CD4-positive, alpha-beta T cell treated with Interleukin-1 beta for 1 hour (primary cell): ENCODE data around the gene KLHDC8B.
"Not testable (repeated sequence)": the region's sequence is repeated elsewhere in the genome, so short reads cannot be mapped to it uniquely, and the experiment has no call there.

Experiments used
- DNase-seq, 2 donors: peaks; one replicate each; pipeline ENCODE4 v3.0.0-alpha.2; 2020 to 2022

The KLHDC8B gene

GRCh38 chr3:49198161-49198560 is 26.8 kb downstream of the KLHDC8B start:
- no peak for DNase-seq

- no peak for DNase-seq
Measured at GRCh38 chr3:49198611-49199230, 27.3 kb downstream of the KLHDC8B start.

DNA sequence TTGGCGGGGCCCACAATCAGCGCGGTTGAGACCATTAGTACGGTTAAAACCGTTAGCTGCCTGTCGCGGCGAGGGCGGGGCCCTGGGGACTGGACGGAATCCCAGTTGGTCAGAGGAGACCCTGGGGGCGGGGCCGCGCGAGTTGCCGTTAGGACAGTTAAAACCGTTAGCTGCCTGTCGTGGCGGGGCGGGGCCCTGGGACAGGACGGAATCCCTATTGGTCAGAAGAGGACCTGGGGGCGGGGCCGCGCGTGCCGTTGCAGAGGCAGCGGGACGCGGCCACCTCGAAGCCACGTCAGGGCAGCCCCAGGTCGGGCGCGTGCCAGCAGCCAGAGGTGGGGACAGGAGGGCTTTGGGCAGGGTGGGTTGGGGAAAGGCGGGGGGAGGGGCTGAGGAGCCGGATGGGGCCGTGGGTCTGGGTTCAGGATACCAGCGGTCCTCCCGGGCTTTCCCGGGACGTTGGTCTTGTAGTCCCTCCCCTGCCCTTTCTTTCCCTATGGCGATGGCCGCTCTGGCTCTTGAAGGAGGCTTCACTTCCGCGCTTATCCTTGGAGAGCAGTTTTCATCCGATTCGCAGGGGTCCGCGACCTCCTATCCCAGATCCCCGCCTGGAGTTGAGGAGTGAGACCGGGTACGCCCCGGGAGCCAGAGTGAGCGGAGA is 28.0 kb downstream of the KLHDC8B start:
- no peak for DNase-seq

- no peak for DNase-seq
Measured at GRCh38 chr3:49199900-49200281, 28.5 kb downstream of the KLHDC8B start.

- no peak for DNase-seq
Measured at GRCh38 chr3:49213541-49213943, 42.1 kb downstream of the KLHDC8B start.

DNA sequence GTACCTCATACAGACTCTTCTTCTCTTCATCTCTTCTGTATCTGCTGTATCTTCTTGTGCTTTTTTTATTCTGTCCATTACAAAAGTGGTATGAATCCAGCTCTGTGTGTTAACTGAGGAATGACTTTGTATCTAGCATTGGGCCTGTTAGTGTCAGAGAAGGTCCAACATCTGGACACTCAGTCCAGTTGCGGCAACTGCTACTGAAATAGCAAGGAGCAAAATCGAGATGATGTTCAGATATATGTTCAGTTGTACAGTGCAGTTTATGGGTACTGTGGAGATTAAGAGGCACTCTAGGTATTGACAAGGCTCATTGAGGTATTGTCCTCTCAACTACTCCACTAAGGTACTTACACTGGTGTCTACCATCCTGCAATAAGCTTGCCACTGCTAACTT is 42.6 kb downstream of the KLHDC8B start:
- DNase-seq = no peak

DNA sequence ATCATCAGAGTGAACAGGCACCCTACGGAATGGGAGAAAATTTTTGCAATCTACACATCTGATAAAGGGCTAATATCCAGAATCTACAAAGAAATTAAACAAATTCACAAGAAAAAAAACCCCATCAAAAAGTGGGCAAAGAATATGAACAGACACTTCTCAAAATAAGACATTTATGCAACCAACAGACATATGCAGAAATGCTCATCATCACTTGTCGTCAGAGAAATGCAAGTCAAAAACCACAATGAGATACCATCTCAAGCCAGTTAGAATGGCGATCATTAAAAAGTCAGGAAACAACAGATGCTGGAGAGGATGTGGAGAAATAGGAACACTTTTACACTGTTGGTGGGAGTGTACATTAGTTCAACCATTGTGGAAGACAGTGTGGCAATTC is 45.3 kb downstream of the KLHDC8B start:
- not testable (repeated sequence) for DNase-seq

- DNase-seq = not testable (repeated sequence)
Measured at GRCh38 chr3:49217108-49217507, 45.7 kb downstream of the KLHDC8B start.

- no peak for DNase-seq
Measured at GRCh38 chr3:49217688-49218470, 46.5 kb downstream of the KLHDC8B start.

DNA sequence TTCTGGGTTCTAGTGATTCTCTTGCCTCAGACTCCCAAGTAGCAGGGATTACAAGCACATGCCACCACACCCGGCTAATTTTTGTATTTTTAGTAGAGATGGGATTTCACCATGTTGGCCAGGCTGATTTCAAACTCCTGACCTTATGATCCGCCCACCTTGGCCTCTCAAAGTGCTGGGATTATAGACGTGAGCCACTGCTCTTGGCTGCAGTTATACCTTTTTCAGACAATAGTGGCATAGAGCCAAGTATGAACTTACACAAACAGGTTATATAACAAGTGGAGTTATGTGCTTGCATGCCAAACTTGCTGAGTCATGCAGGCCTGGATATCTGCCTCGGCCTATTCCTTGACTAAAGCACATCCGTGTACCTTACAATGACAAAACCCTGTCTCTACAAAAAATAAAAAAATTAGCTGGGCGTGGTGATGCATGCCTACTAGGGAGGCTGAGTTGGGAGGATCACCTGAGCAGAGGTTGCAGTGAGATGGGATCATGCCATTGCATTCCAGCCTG is 47.1 kb downstream of the KLHDC8B start:
- DNase-seq = not testable (repeated sequence)

GRCh38 chr3:49219132-49219531 is 47.7 kb downstream of the KLHDC8B start:
- no peak for DNase-seq

- not testable (repeated sequence) for DNase-seq
Measured at GRCh38 chr3:49220985-49221563, 49.7 kb downstream of the KLHDC8B start.

DNA sequence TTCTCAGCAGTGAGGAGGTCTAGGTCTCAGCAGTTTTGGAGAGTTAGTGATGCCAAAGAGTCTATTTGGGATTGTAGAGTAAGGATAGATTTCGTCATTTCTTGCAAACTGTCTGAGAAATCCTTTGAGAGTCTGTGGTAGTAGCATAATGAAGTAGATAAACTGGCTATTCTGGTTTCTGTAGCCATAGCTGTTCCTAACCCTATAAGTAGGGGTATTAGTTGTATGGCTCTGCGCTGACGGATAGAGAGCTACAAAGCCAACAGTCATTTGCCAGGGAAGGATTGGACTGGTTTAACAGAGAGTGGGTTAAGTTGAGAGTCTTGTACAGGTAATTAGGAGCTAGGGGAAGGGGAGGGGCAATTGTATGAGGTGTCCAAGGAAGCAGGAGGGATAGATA is 50.6 kb downstream of the KLHDC8B start:
- no peak for DNase-seq
